Transverse colon (tissue), 4 donors: ENCODE data around the gene GNG13.

Source experiments
- CTCF ChIP-seq, 5 experiments: fragments of 200-600 bp in 3 of 5; fragments of 450-650 bp in 2 of 5; sonication (generic) in 3 of 5; IDR thresholded peaks; 1 replicate in 2 of 5; 2 replicates in 3 of 5; pipeline ENCODE4 v1.5.1; 2016 to 2017; ENCODE audit warnings: antibody characterized with exemption in 5 of 5, inconsistent platforms in 3 of 5, mild to moderate bottlenecking in 2 of 5, moderate library complexity in 1 of 5
- POLR2A ChIP-seq: fragments of 450-650 bp; IDR thresholded peaks from one replicate; pipeline ENCODE4 v1.6.1; 2016; ENCODE audit warnings: antibody characterized with exemption, mild to moderate bottlenecking, moderate library complexity
- POLR2AphosphoS5 ChIP-seq, 3 donors: sonication (generic); formaldehyde crosslinking; IDR thresholded peaks; one replicate each; pipeline ENCODE4 v1.6.1; 2016; ENCODE audit warnings: antibody characterized with exemption in 3 of 3

- TF ChIP-seq CTCF (IDR thresholded peaks at IDR 0.05), result no peak
- TF ChIP-seq POLR2A, result no peak
- no peak for TF ChIP-seq POLR2AphosphoS5 (IDR thresholded peaks at IDR 0.05)
These were observed 33.5 kb downstream of the GNG13 start for GRCh38 chr16:766820-767640.
